ENCODE measurements around the gene CELF5. TPM values are rescaled to one million over a fixed set of nuclear protein-coding genes. Genes with fewer than 3 reads are reported as not detected.
"Not testable (repeated sequence)": the region's sequence is repeated elsewhere in the genome, so short reads cannot be mapped to it uniquely, and the experiment has no call there.

The CELF5 gene
- total RNA-seq, 1 donor from 2014 or later = 0.15 TPM

DNA sequence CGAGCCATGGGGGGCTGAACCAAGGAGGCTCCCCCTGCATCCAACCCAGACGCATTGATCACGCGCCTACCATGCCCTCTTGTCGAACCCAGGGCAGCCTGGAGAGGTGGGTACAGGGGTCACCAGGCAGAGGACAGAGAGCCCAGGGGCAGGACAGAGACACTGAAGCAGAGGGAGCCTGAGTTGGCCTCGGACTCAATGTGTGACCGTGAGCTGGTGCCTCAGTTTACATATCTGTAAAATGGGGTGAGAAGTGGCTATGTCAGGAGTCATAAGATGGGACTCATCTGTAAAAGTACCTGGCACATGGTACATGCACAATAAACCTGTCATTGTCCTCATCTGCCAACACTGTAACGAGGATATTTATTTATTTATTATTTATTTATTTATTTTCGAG, 117.8 kb downstream of the CELF5 start:
- intact Hi-C loops (cut with micrococcal nuclease) = no loop called here

DNA sequence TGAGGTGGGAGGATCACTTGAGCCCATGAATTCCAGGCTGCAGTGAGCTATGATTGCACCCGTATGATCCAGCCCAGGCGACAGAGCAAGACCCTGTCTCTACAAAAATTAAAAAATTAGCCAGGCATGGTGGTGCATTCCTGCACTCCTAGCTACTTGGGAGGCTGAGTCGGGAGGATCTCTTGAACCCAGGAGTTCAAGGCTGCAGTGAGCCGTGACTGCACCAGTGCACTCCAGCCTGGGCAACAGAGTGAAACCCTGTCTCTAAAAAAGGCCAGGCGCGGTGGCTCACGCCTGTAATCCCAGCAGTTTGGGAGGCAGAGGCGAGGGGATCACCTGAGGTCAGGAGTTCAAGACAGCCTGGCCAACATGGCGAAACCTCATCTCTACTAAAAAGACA, 118.5 kb downstream of the CELF5 start:
- intact Hi-C loops (cut with micrococcal nuclease) = not testable (repeated sequence)

DNA sequence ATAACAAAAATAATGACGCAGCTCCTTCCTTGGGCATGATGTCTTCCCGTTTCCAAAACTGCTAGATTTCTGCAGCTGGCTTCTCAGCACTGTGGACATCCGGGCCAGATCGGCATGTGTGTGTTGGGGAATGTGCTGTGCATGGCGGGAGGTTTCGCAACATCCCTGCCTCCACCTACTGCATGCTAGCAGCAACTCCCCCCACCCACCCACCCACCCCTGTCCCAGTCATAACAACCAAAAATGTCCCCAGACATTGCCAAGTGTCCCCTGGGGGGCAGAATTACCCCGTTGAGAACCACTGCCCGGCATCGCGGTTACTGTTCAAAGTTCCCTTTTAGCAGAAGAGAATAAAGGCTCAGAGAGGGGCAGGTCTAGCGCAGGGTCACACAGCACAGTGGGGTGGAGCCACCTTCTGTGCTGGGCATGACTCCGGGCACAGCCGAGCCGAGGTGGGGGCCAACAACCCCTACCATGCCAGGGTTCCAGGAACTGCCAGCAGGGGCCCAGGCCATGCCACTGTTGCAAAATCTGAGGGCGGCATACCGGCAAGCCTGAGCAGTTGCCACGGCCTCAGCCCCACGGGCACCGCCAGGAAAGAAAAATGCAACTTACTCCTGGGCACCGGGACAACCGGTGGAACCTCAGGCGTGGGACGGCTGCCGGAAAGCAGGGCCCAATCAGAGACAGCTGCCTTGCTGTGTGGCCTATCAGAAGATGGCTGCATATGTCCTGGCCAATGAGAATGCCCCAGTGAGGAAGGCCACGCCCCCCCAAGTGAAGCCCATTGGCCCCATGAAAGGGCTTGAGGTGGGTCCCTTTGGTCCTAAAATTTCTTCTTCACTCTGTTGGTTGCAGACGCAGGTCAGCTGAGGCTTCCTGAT, 119.4 kb downstream of the CELF5 start:
- intact Hi-C loops (cut with micrococcal nuclease) = no loop called here

DNA sequence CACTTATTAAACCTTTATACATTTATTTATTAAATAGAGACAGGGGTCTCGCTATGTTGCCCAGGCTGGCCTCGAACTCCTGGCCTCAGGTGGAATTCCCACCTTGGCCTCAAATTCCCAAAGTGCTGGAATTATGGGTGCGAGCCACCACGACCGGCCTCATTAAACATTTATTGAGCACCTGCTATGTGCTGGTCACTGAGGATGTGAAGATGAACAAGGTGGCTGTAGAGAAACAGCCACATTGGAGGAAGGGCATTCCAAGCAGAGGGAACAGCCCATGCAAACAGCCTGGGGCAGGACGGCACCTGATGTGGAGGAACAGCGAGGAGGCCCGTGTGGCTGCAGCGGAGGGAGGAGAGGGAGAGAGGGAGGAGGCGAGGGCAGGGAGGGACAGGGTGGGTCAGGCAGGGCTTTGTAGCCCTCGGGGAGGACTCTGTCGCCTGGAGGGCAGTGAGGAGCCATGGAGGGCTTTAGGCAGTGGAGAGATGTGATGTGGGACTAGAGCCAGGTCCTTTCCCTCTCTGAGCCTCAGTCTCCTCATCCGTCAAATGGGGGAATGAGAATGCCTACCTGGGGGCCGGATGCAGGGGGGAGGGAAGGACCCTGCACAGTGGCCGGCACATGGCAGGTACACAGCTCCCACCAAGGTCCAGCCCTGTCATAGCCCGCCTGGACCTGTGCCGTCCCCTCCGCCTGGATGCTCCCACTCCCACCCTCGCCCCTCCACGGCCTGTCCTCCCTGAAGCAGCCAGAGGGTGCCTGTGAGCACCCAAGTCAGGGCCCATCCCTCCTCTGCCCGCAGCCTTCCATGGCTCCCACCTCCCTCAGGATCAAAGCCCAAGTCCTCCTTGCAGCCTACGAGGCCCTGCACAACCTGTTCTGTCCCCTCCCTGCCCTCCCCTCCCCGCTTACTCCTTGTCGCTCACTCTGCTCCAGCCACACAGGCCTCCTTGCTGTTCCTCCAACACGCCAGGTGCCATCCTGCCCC, 120.4 kb downstream of the CELF5 start:
- intact Hi-C loops (cut with micrococcal nuclease) = no loop called here

DNA sequence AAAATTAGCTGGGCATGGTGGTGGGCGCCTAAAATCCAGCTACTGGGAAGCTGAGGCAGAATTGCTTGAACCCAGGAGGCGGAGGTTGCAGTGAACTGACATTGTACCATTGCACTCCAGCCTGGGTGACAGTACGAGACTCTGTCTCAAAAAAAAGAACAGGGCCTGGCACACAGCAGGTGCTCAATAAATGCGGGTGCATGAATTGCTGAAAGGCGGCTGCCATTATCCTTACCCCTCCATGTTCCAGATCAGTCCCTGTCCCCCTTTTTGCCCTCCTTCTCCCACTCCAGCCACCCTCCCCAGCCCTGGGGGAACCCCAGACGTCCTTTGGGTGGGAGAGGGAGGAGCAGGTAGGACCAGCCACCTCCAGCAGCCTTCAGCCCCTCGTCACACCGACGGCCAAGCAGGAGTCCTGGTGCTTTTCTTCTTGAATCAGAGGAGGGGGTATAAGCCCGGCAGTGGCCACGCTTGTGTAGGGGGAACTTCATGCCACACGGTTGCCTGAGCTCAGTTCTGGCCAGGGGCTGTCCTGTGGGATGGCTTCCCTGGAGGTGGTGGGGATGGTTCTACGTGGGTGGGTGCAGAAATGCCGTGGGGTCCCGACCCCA, 121.5 kb downstream of the CELF5 start:
- intact Hi-C loops (cut with micrococcal nuclease) = no loop called here

Other genes with a start within 250 kb of the CELF5 start
- gene TLE6, start 247.1 kb upstream of the CELF5 start, total RNA-seq = 0.54 and 1.1 TPM in 2 replicates
- 0.61 and 0.76 TPM in 2 replicates for gene TLE2, start 195.4 kb upstream of the CELF5 start, total RNA-seq
- 598 and 603 TPM in 2 replicates for gene TLE5, start 162.2 kb upstream of the CELF5 start, total RNA-seq
- gene GNA11, start 130.3 kb upstream of the CELF5 start, total RNA-seq = 1.9 and 2.2 TPM in 2 replicates
- 140 TPM in 2 replicates for gene GNA15, start 88.6 kb upstream of the CELF5 start, total RNA-seq
- gene S1PR4, start 45.9 kb upstream of the CELF5 start, total RNA-seq = 179 TPM in 2 replicates
- 68.4 and 80.6 TPM in 2 replicates for gene NCLN, start 38.7 kb upstream of the CELF5 start, total RNA-seq
- gene NFIC, start 141.9 kb downstream of the CELF5 start, total RNA-seq = 12.7 and 14.9 TPM in 2 replicates

All from T-helper 1 cell treated with Interleukin-12 subunit alpha and Interleukin-12 subunit beta and Interleukin-4 antibody, amounts not matched to agents 30 ng/mL and 1 ng/mL, for 36 hours (primary cell).